NCI-H187 (cell line): ENCODE measurements around the gene PCSK9.
"Not testable (repeated sequence)": the region's sequence is repeated elsewhere in the genome, so short reads cannot be mapped to it uniquely, and the experiment has no call there.

Experiments used
- DNase-seq, 2 experiments: peaks; one replicate each; lab custom pipeline; 2025; lab: John Stamatoyannopoulos, UW

Gene PCSK9

DNA sequence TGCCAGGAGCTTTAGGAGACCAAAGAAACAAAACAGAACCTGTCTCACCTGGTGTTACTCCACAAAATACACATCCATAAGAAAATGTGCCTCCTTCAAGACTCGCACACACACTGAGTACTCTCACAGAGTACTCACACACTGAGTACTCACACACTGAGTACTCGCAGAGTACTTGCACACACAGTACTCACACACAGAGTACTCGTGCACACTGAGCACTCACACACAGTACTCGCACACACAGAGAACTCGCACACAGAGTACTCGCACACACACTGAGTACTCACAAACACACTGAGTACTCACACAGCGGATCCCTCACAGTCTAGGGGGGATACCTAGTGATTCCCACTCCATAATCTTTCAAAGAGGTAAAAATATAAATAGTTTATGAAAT, 40.3 kb downstream of the PCSK9 start:
- DNase-seq = no peak

DNA sequence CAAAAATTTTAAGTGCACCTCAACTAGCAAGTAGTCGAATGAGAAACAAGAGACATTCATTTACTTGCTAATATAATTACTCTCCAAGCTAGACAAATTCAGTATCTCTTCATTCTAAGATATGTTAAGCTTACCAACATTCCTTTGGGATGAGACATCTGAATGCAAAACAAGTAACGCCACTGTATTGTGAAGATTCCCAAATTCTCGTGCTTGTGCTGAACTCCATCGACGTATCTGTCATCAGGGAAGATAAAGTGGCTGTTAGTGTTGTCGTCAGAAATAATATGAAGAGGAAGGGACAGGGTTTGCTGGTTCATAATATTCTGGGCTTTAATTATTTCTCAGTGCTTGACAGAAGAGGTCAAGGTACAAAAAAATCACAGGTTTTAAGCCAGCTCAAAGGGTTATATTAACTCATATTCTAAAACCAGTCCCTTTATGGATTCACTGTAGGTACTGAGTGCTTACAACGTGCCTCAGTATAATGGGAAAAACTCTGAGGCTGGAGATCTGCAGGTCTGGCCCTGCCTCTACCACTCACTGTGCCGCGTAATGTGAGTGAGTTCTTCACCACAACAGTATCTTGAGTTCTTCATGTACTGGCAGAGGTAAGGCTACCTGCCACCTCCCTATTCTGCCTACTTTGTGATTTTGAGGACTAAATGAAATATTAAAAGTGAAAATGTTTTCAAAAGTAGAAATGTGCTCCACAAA, 42.0 kb downstream of the PCSK9 start:
- DNase-seq = no peak

DNA sequence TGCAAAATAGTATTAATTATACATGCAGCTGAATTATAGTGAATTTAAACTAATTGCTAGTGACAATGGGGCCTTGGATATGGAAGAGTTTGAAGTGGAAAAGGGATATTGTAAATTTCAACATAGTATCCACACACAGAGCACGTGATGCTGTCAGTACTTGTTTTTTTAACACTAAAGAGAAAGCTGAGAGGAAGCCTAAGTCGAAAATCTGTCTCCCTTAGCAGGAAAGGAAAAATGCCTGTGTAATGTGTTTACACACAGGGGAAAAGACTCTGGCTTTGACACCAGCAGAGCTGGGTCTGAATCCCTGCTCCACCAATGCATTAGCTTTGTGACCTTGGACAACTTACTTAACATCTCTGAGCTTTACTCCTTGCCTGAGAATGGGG, 42.6 kb downstream of the PCSK9 start:
- DNase-seq = no peak

DNA sequence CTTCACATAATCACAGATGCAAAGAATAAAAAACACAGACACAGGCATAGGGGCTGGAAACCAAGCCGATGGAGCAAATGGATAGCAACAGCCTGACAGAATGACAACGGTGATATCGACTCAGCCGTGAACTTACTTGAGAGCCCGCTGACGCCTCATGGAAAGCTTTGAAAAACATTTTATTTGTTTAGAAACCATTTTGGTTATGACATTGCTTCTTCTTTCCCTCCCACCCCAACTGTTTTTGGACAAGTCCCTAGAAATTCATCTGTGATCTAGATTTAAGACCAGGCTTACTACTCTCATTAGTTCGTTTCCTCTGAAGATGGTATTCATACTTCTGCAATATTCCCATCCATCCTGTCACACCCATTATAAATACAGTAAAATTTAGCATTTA, 44.9 kb downstream of the PCSK9 start:
- DNase-seq = no peak

DNA sequence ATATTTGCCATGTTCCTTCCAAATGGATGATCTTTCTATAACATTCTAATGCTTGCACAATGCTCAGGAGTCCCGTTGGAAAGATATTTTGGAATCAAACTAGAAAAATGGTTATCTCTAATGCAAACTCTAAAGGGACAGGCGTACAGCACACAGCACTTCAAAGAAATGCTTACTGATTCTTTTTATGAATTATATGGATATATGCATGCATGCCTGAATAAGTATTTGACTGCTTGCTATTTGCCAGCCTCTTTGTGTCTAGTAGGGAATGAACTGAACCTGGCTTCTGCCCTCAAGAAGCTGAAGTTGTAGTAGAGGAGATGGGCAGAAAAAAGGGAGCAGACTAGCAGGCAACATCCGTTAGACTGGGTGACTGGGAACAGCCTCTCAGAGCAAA, 48.1 kb downstream of the PCSK9 start:
- DNase-seq = no peak

DNA sequence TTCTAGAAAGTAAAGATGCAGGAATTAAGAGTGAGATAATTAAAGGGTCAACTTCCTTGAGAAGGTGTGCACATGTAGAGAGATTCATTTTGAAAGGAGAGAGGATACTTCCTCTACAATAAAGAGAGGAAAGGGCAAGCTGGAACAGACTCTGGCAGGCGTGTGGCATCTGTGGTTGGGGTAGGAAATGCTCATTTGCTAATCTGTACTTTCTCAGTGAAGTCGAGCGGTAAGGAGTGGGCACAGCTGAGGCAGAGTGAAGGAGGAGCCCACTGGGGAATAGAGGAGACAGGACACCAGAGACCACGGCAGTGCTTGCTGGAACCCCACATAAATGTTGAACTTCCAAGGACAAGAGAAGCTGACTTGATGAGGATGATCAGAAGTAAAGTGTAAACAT, 49.1 kb downstream of the PCSK9 start:
- no peak for DNase-seq

DNA sequence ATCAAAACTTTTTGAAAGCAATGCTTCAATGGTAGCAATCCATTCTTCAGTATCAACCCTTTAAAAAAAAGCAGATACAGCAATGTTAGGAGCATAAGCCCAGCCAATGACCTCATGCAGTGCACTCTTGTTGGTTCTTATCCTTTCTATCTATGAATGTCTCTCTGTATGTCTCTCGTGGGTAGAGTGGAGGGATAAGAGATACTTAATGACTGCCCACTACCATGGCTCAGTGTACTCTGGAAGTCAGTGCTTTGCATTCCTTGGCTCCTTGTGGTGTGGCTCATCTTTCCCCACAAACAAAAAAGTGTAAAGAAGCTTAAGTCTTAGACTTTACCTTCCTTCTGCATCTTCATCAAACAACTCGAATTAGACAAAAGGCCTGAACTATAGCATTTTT, 50.3 kb downstream of the PCSK9 start:
- no peak for DNase-seq

DNA sequence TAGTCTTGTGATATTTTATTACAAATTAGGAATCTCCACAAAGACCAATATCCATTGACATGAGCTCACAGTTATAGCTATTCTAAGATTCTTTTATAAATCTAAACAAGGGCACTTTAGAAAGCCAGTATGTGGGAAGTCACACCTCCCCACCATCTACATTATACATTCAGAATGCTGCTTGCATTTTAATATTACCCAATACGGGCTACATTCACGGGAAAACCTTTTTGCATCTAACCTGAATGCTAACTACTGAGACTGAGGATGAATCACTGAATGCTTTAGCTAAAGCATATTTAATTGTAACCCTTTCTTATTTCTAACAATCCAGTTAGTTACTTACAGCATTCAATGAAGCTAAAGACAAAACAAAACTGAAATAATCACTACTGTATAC, 53.1 kb downstream of the PCSK9 start:
- no peak for DNase-seq

DNA sequence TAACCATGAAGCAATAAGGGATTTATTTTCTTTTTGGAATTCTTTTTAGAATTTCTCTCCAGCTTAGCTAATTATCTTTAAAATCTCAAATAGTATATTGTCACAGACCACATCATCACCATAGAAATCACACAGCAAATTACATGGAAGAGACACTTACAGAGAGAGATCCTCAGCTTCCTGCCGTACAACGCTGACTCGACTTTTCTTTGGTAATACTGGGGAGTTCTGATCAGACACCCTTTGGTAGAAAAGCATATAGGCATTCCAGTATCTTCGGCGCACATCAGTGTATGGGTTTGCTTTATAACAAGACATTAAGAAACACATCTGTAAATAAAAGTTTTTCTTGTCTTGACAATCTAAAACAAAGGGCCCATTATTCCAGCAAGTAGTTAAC, 55.7 kb downstream of the PCSK9 start:
- no peak for DNase-seq

DNA sequence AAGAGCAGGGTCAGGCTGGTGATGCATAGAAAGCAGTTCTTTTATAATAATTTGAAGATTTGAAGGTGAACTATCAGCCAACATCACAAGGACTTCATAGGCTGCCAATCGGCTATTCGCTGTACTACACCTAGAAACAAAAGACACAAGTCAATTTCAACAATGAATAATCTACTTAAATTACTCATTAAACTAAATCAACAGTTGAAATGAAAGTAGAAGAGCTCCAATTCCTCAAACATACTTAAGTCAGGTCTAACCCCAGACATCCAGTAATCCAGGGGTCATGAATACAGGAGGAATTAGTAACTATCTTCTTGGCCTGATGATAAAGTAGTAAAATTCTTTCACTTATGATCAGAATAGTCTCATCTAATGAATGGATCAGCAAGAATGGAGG, 64.5 kb downstream of the PCSK9 start:
- no peak for DNase-seq

DNA sequence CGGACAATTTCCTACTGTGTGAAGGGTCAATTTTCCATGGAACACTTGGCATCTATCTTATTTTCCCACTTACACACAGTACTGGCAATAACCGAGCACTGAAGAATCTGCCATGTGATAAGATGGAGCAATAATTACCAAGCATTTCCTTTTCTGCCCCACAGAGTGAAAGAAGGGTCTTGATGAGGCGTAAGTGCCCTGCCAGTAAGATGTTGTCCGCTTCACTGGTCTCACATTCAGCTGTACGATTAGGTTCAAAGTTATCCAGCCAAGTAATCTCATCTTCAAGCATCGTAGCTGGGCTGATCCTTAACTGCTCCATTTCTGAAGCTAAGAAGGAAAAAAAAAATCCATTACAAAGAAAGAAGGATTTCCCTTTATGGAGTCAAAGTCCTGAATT, 67.8 kb downstream of the PCSK9 start:
- DNase-seq = no peak

DNA sequence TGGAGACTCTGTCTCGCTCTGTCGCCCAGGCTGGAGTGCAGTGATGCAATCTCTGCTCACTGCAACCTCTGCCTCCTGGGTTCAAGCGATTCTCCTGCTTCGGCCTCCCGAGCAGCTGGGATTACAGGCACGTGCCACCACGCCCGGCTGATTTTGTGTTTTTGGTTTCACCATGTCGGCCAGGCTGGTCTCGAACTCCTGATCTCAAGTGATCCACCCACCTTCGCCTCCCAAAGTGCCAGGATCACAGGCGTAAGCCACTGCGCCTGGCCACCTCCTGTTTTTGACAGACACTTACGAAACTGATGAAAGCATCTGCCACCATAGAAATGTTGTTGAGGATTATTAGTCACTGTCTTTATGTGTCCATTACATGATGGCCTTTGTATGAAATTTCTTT, 69.7 kb downstream of the PCSK9 start:
- DNase-seq = not testable (repeated sequence)
